Subcutaneous abdominal adipose tissue (tissue), 5 donors: Measurements from ENCODE around the gene USH1C.

Experiments
- H3K27ac ChIP-seq: one replicate; pipeline ENCODE4 v1.7.0; 2013; ENCODE audit warnings: low read depth, mild to moderate bottlenecking, inconsistent platforms, low read length, moderate library complexity
- H3K27me3 ChIP-seq, 5 donors: one replicate each; pipeline ENCODE4 v1.7.0; 2013; ENCODE audit warnings: low read length in 5 of 5, inconsistent platforms in 1 of 5; ENCODE audit not compliant: control insufficient read depth in 5 of 5, insufficient read depth in 4 of 5
- H3K36me3 ChIP-seq, 5 donors: one replicate each; pipeline ENCODE4 v1.7.0; 2013; ENCODE audit warnings: low read length in 5 of 5; ENCODE audit not compliant: control insufficient read depth in 5 of 5, insufficient read depth in 5 of 5
- H3K4me1 ChIP-seq, 5 donors: one replicate each; pipeline ENCODE4 v1.7.0; 2013; ENCODE audit warnings: low read length in 5 of 5, mild to moderate bottlenecking in 3 of 5, moderate library complexity in 1 of 5; ENCODE audit not compliant: control insufficient read depth in 5 of 5, insufficient read depth in 5 of 5
- H3K4me3 ChIP-seq, 5 donors: one replicate each; pipeline ENCODE4 v1.7.0; 2013; ENCODE audit warnings: low read length in 5 of 5, low read depth in 1 of 5
- H3K9ac ChIP-seq, 5 donors: one replicate each; pipeline ENCODE4 v1.7.0; 2013; ENCODE audit warnings: low read length in 5 of 5, mild to moderate bottlenecking in 4 of 5, moderate library complexity in 3 of 5
- H3K9me3 ChIP-seq, 5 donors: one replicate each; pipeline ENCODE4 v1.7.0; 2013; ENCODE audit warnings: low read length in 5 of 5; ENCODE audit not compliant: control insufficient read depth in 5 of 5
- donor health status: healthy.
- donor health status: healthy.
- donor health status: healthy.
- donor health status: healthy.
- donor health status: healthy.

Gene USH1C

GRCh38 chr11:17529844-17530185 lies 14.4 kb downstream of the USH1C start:
- Histone ChIP-seq H3K36me3 (no peaks in the 10 kb centered on the region), H3K4me1 (peaks cover 2 to 12% (median 4%) of the 10 kb centered on the region in 5 donors), H3K27me3 (peaks cover 4 to 31% (median 15%) of the 10 kb centered on the region in 5 donors), H3K9me3 (no peaks in the 10 kb centered on the region), H3K4me3 (no peak overlapping the region), H3K27ac (no peak overlapping the region), H3K9ac (no peak overlapping the region)

GRCh38 chr11:17528906-17529843 lies 15.0 kb downstream of the USH1C start:
- peaks cover 2 to 12% (median 4%) of the 10 kb centered on the region in 5 donors for H3K4me1 ChIP-seq
- no peak overlapping the region for H3K27ac ChIP-seq
- H3K36me3 ChIP-seq = no peaks in the 10 kb centered on the region
- no peak overlapping the region for H3K9ac ChIP-seq
- no peak overlapping the region for H3K4me3 ChIP-seq
- H3K9me3 ChIP-seq = no peaks in the 10 kb centered on the region
- H3K27me3 ChIP-seq = peaks cover 4 to 31% (median 15%) of the 10 kb centered on the region in 5 donors

- no peak overlapping the region for H3K9ac ChIP-seq
- H3K27me3 ChIP-seq = peaks cover 4 to 26% (median 15%) of the 10 kb centered on the region in 5 donors
- no peak overlapping the region for H3K4me3 ChIP-seq
- H3K27ac ChIP-seq = no peak overlapping the region
- H3K4me1 ChIP-seq = peaks cover 2 to 12% (median 4%) of the 10 kb centered on the region in 5 donors
- no peaks in the 10 kb centered on the region for H3K9me3 ChIP-seq
- H3K36me3 ChIP-seq = no peaks in the 10 kb centered on the region
Observed at GRCh38 chr11:17528181-17528691, 16.0 kb downstream of the USH1C start.

GRCh38 chr11:17527628-17527995 lies 16.6 kb downstream of the USH1C start:
- Histone ChIP-seq H3K27ac (no peak overlapping the region), H3K27me3 (peaks cover 4 to 22% (median 15%) of the 10 kb centered on the region in 5 donors), H3K4me1 (peaks cover 2 to 12% (median 4%) of the 10 kb centered on the region in 5 donors), H3K9me3 (no peaks in the 10 kb centered on the region), H3K4me3 (no peak overlapping the region), H3K36me3 (no peaks in the 10 kb centered on the region), H3K9ac (no peak overlapping the region)

GRCh38 chr11:17526931-17527627 lies 17.1 kb downstream of the USH1C start:
- H3K27ac ChIP-seq = no peak overlapping the region
- no peaks in the 10 kb centered on the region for H3K36me3 ChIP-seq
- peaks cover 4 to 22% (median 15%) of the 10 kb centered on the region in 5 donors for H3K27me3 ChIP-seq

GRCh38 chr11:17526326-17526725 lies 17.9 kb downstream of the USH1C start:
- Histone ChIP-seq H3K36me3 (no peaks in the 10 kb centered on the region), H3K9me3 (no peaks in the 10 kb centered on the region), H3K4me3 (no peak overlapping the region), H3K27ac (no peak overlapping the region), H3K9ac (no peak overlapping the region), H3K27me3 (peaks cover 2 to 21% (median 10%) of the 10 kb centered on the region in 5 donors), H3K4me1 (peaks cover 2 to 12% (median 4%) of the 10 kb centered on the region in 5 donors)

More at GRCh38 chr11:17526931-17527627, 17.1 kb downstream of the USH1C start:
- Histone ChIP-seq H3K4me3 (no peak overlapping the region), H3K4me1 (peaks cover 2 to 12% (median 4%) of the 10 kb centered on the region in 5 donors), H3K9me3 (no peaks in the 10 kb centered on the region), H3K9ac (no peak overlapping the region)

GRCh38 chr11:17525570-17525969 lies 18.6 kb downstream of the USH1C start:
- Histone ChIP-seq H3K4me3 (no peak overlapping the region), H3K27ac (no peak overlapping the region), H3K27me3 (peaks cover 2 to 19% (median 7%) of the 10 kb centered on the region in 5 donors), H3K9ac (no peak overlapping the region), H3K36me3 (no peaks in the 10 kb centered on the region), H3K9me3 (no peaks in the 10 kb centered on the region), H3K4me1 (peaks cover 2 to 12% (median 4%) of the 10 kb centered on the region in 5 donors)

GRCh38 chr11:17524221-17524620 lies 20.0 kb downstream of the USH1C start:
- Histone ChIP-seq H3K9me3 (no peaks in the 10 kb centered on the region), H3K4me3 (no peak overlapping the region), H3K4me1 (peaks cover 2 to 12% (median 4%) of the 10 kb centered on the region in 5 donors), H3K27ac (no peak overlapping the region), H3K27me3 (peaks cover 2 to 15% (median 9%) of the 10 kb centered on the region in 5 donors), H3K9ac (no peak overlapping the region), H3K36me3 (no peaks in the 10 kb centered on the region)

- Histone ChIP-seq H3K36me3 (no peaks in the 10 kb centered on the region), H3K27me3 (peaks cover 0 to 15% (median 3%) of the 10 kb centered on the region in 5 donors), H3K4me1 (peaks cover 0 to 4% (median 0%) of the 10 kb centered on the region in 5 donors), H3K27ac (no peak overlapping the region), H3K9me3 (no peaks in the 10 kb centered on the region), H3K9ac (no peak overlapping the region), H3K4me3 (no peak overlapping the region)
Observed at GRCh38 chr11:17522655-17523054, 21.6 kb downstream of the USH1C start.
